ENCODE results near the gene TARS3.

Gene TARS3

GRCh38 chr15:101676921-101677329 lies 47.3 kb downstream of the TARS3 start:
- Histone ChIP-seq H4K91ac (ENCODE audit: low read depth, low read length, poor library complexity) (no peak overlapping the region), H2AFZ (ENCODE audit: low read length) (no peak overlapping the region), H4K8ac (ENCODE audit: low read depth, low read length) (no peak overlapping the region), H3K4ac (ENCODE audit: low read length) (no peak overlapping the region), H3K9me3 (replicated peaks in 1 of 2; ENCODE audit: control insufficient read depth in 2 of 2, insufficient read depth in 1 of 2, low read depth in 1 of 2, low read length in 2 of 2) (no peaks in the 10 kb centered on the region), H3K14ac (ENCODE audit: low read length) (no peak overlapping the region), H2BK15ac (ENCODE audit: low read length) (no peak overlapping the region), H3K36me3 (replicated peaks in 1 of 2; ENCODE audit: control insufficient read depth in 2 of 2, insufficient read depth in 2 of 2, low read length in 2 of 2) (peaks cover 1 to 40% of the 10 kb centered on the region in 2 donors), H3K9ac (ENCODE audit: low read depth, low read length, poor library complexity) (no peak overlapping the region), H2AK5ac (ENCODE audit: low read depth, low read length) (no peak overlapping the region), H2BK5ac (ENCODE audit: low read length) (no peak overlapping the region), H3K18ac (ENCODE audit: low read length) (no peak overlapping the region), H3K27me3 (ENCODE audit: control insufficient read depth in 3 of 3, insufficient read depth in 3 of 3, low read depth in 1 of 3, low read length in 3 of 3) (no peaks in the 10 kb centered on the region), H3K4me2 (ENCODE audit: insufficient read depth, low read length, poor library complexity, severe bottlenecking) (no peak overlapping the region), H3K79me1 (ENCODE audit: low read depth, low read length) (no peaks in the 10 kb centered on the region), H3K23ac (ENCODE audit: low read depth, low read length, poor library complexity) (no peak overlapping the region), H3K4me3 (ENCODE audit: low read length in 2 of 2) (no peak overlapping the region), H2BK12ac (ENCODE audit: low read length) (no peak overlapping the region), H3K4me1 (ENCODE audit: control insufficient read depth in 2 of 2, insufficient read depth in 1 of 2, low read depth in 1 of 2, low read length in 2 of 2) (peaks cover 0 to 4% of the 10 kb centered on the region in 2 donors), H2BK120ac (ENCODE audit: low read depth, low read length) (no peak overlapping the region), H3K27ac (replicated peaks; ENCODE audit: low read length) (no peak overlapping the region)
- no CpG with 5 or more reads among the region's 4 CpGs for WGBS, 2 donors (ENCODE audit: extremely low coverage in 2 of 2, insufficient read length in 2 of 2, insufficient replicate concordance in 1 of 2)
- no peak for DNase-seq (ENCODE audit: low spot score)

DNA sequence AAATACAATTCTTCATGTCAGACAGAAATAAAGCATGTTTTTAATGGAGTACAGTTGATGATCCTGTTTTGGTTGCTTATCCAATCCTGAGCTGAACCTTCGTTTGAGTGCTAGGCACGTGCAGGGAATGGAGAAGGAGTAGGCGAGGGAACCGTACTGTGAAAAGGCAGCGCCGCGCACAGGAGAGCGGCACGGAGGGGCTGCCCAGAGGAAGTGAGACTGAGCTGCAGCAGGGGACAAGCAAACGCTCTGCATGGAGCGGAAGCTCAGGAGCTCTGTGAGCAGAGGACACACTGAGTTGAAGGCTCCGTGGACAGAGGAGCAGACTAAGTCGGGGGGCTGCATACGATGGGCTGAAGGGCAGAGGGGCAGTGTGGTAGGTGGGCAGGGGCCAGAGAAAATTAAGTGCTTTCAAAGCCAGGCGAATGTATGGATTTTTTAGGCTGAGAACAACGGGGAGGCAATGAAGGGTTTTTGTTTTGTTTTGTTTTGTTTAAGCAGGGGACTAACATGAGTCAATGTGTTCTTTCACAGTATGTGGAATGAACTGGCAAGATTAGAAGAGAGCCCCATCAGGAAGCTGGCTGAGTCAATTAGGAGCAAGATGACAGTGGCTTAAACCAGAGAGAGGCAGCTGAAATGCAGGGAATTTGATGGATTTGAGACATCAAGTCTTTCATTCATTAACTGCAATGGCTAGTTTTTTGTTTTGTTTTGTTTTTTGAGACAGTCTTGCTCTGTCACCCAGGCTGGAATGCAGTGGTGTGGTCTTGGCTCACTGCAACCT lies 48.3 kb downstream of the TARS3 start:
- Histone ChIP-seq H3K27ac (replicated peaks; ENCODE audit: low read length) (peak overlapping the region; percentile 8), H3K9me3 (replicated peaks in 1 of 2; ENCODE audit: control insufficient read depth in 2 of 2, insufficient read depth in 1 of 2, low read depth in 1 of 2, low read length in 2 of 2) (no peaks in the 10 kb centered on the region), H3K18ac (ENCODE audit: low read length) (peak overlapping the region; percentile 5), H2BK120ac (ENCODE audit: low read depth, low read length) (no peak overlapping the region), H3K9ac (ENCODE audit: low read depth, low read length, poor library complexity) (no peak overlapping the region), H3K23ac (ENCODE audit: low read depth, low read length, poor library complexity) (no peak overlapping the region), H2AFZ (ENCODE audit: low read length) (no peak overlapping the region), H3K4ac (ENCODE audit: low read length) (no peak overlapping the region), H2BK12ac (ENCODE audit: low read length) (no peak overlapping the region), H2BK15ac (ENCODE audit: low read length) (no peak overlapping the region), H3K4me2 (ENCODE audit: insufficient read depth, low read length, poor library complexity, severe bottlenecking) (no peak overlapping the region), H3K4me3 (ENCODE audit: low read length in 2 of 2) (no peak overlapping the region), H3K27me3 (ENCODE audit: control insufficient read depth in 3 of 3, insufficient read depth in 3 of 3, low read depth in 1 of 3, low read length in 3 of 3) (no peaks in the 10 kb centered on the region), H3K4me1 (ENCODE audit: control insufficient read depth in 2 of 2, insufficient read depth in 1 of 2, low read depth in 1 of 2, low read length in 2 of 2) (peaks cover 0 to 4% of the 10 kb centered on the region in 2 donors), H3K14ac (ENCODE audit: low read length) (no peak overlapping the region), H2BK5ac (ENCODE audit: low read length) (no peak overlapping the region), H4K8ac (ENCODE audit: low read depth, low read length) (no peak overlapping the region), H3K79me1 (ENCODE audit: low read depth, low read length) (no peaks in the 10 kb centered on the region), H3K36me3 (replicated peaks in 1 of 2; ENCODE audit: control insufficient read depth in 2 of 2, insufficient read depth in 2 of 2, low read length in 2 of 2) (peaks cover 1 to 42% of the 10 kb centered on the region in 2 donors), H4K91ac (ENCODE audit: low read depth, low read length, poor library complexity) (no peak overlapping the region), H2AK5ac (ENCODE audit: low read depth, low read length) (no peak overlapping the region)
- DNase-seq (ENCODE audit: low spot score), result peak; percentile 15
- no CpG with 5 or more reads among the region's 16 CpGs for WGBS, 2 donors (ENCODE audit: extremely low coverage in 2 of 2, insufficient read length in 2 of 2, insufficient replicate concordance in 1 of 2)

- no peak overlapping the region for H3K18ac ChIP-seq (ENCODE audit: low read length)
- no peak overlapping the region for H3K9ac ChIP-seq (ENCODE audit: low read depth, low read length, poor library complexity)
- no peaks in the 10 kb centered on the region for H3K79me1 ChIP-seq (ENCODE audit: low read depth, low read length)
- H3K4ac ChIP-seq (ENCODE audit: low read length), result no peak overlapping the region
- no peak overlapping the region for H2BK12ac ChIP-seq (ENCODE audit: low read length)
- no CpG with 5 or more reads among the region's 5 CpGs for WGBS, 2 donors (ENCODE audit: extremely low coverage in 2 of 2, insufficient read length in 2 of 2, insufficient replicate concordance in 1 of 2)
- peaks cover 0 to 4% of the 10 kb centered on the region in 2 donors for H3K4me1 ChIP-seq (ENCODE audit: control insufficient read depth in 2 of 2, insufficient read depth in 1 of 2, low read depth in 1 of 2, low read length in 2 of 2)
- peaks cover 4 to 50% of the 10 kb centered on the region in 2 donors for H3K36me3 ChIP-seq (replicated peaks in 1 of 2; ENCODE audit: control insufficient read depth in 2 of 2, insufficient read depth in 2 of 2, low read length in 2 of 2)
- no peak overlapping the region for H3K14ac ChIP-seq (ENCODE audit: low read length)
- H2BK15ac ChIP-seq (ENCODE audit: low read length), result no peak overlapping the region
- H4K8ac ChIP-seq (ENCODE audit: low read depth, low read length), result no peak overlapping the region
- no peak for DNase-seq (ENCODE audit: low spot score)
- H3K23ac ChIP-seq (ENCODE audit: low read depth, low read length, poor library complexity), result no peak overlapping the region
- no peak overlapping the region for H2BK120ac ChIP-seq (ENCODE audit: low read depth, low read length)
- H4K91ac ChIP-seq (ENCODE audit: low read depth, low read length, poor library complexity), result no peak overlapping the region
- no peaks in the 10 kb centered on the region for H3K27me3 ChIP-seq (ENCODE audit: control insufficient read depth in 3 of 3, insufficient read depth in 3 of 3, low read depth in 1 of 3, low read length in 3 of 3)
- no peak overlapping the region for H2AK5ac ChIP-seq (ENCODE audit: low read depth, low read length)
- H3K27ac ChIP-seq (replicated peaks; ENCODE audit: low read length), result no peak overlapping the region
- no peak overlapping the region for H2AFZ ChIP-seq (ENCODE audit: low read length)
- H3K4me2 ChIP-seq (ENCODE audit: insufficient read depth, low read length, poor library complexity, severe bottlenecking), result no peak overlapping the region
- H3K4me3 ChIP-seq (ENCODE audit: low read length in 2 of 2), result no peak overlapping the region
- peaks cover 0 to 2% of the 10 kb centered on the region in 2 donors for H3K9me3 ChIP-seq (replicated peaks in 1 of 2; ENCODE audit: control insufficient read depth in 2 of 2, insufficient read depth in 1 of 2, low read depth in 1 of 2, low read length in 2 of 2)
- no peak overlapping the region for H2BK5ac ChIP-seq (ENCODE audit: low read length)
These were observed 49.3 kb downstream of the TARS3 start for GRCh38 chr15:101675015-101675414.

DNA sequence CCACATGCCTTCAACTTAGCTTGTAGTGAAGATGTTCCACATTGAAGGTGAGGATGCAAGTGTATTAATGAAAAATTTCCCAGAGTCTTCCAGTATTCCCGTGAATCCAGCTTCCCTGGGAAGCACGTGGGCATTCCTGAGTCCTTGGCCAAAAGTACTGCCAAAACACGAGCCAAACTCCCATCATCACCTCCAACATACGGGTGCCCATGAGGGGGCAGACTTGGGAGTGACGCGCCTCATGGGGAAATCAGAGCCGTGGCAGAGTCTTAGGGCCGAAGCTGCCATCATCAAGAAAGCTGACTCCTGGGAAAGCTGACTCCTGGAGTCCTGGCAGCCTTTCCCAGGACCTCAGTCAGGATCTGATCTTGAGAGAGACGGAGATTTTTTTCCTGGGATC lies 52.0 kb downstream of the TARS3 start:
- Histone ChIP-seq H2BK15ac (ENCODE audit: low read length) (no peak overlapping the region), H4K91ac (ENCODE audit: low read depth, low read length, poor library complexity) (no peak overlapping the region)
- WGBS, 2 donors (ENCODE audit: extremely low coverage in 2 of 2, insufficient read length in 2 of 2, insufficient replicate concordance in 1 of 2), result no CpG with 5 or more reads among the region's 9 CpGs

More for the DNA sequence above, 52.0 kb downstream of the TARS3 start:
- no peak for DNase-seq (ENCODE audit: low spot score)
- peaks cover 2% of the 10 kb centered on the region in 2 donors for H3K9me3 ChIP-seq (replicated peaks in 1 of 2; ENCODE audit: control insufficient read depth in 2 of 2, insufficient read depth in 1 of 2, low read depth in 1 of 2, low read length in 2 of 2)
- no peak overlapping the region for H2BK120ac ChIP-seq (ENCODE audit: low read depth, low read length)
- H2AFZ ChIP-seq (ENCODE audit: low read length), result no peak overlapping the region
- H3K9ac ChIP-seq (ENCODE audit: low read depth, low read length, poor library complexity), result no peak overlapping the region
- H3K18ac ChIP-seq (ENCODE audit: low read length), result no peak overlapping the region
- H3K23ac ChIP-seq (ENCODE audit: low read depth, low read length, poor library complexity), result no peak overlapping the region
- H3K4me1 ChIP-seq (ENCODE audit: control insufficient read depth in 2 of 2, insufficient read depth in 1 of 2, low read depth in 1 of 2, low read length in 2 of 2), result peaks cover 0 to 4% of the 10 kb centered on the region in 2 donors
- H2BK12ac ChIP-seq (ENCODE audit: low read length), result no peak overlapping the region
- H3K14ac ChIP-seq (ENCODE audit: low read length), result no peak overlapping the region
- no peak overlapping the region for H3K4me2 ChIP-seq (ENCODE audit: insufficient read depth, low read length, poor library complexity, severe bottlenecking)
- H3K4me3 ChIP-seq (ENCODE audit: low read length in 2 of 2), result no peak overlapping the region
- no peak overlapping the region for H4K8ac ChIP-seq (ENCODE audit: low read depth, low read length)
- H2AK5ac ChIP-seq (ENCODE audit: low read depth, low read length), result no peak overlapping the region
- H3K27me3 ChIP-seq (ENCODE audit: control insufficient read depth in 3 of 3, insufficient read depth in 3 of 3, low read depth in 1 of 3, low read length in 3 of 3), result no peaks in the 10 kb centered on the region
- H2BK5ac ChIP-seq (ENCODE audit: low read length), result no peak overlapping the region
- H3K79me1 ChIP-seq (ENCODE audit: low read depth, low read length), result no peaks in the 10 kb centered on the region
- peaks cover 4 to 62% of the 10 kb centered on the region in 2 donors for H3K36me3 ChIP-seq (replicated peaks in 1 of 2; ENCODE audit: control insufficient read depth in 2 of 2, insufficient read depth in 2 of 2, low read length in 2 of 2)
- no peak overlapping the region for H3K27ac ChIP-seq (replicated peaks; ENCODE audit: low read length)
- no peak overlapping the region for H3K4ac ChIP-seq (ENCODE audit: low read length)
